Stimulated activated CD4-positive, alpha-beta T cell treated with anti-CD3 and anti-CD28 coated beads, Interleukin-2, amount 100 ng/mL, for 48 hours (primary cell): Measurements from ENCODE around the gene JAGN1.
A peak's percentile ranks its signal among the peaks of the same experiment; 100 is the strongest.
"Not testable (repeated sequence)": the region's sequence is repeated elsewhere in the genome, so short reads cannot be mapped to it uniquely, and the experiment has no call there.

Experiments used
- DNase-seq, 2 donors: peaks; one replicate each; pipeline ENCODE4 v3.0.0-alpha.2; 2020

The JAGN1 gene

DNA sequence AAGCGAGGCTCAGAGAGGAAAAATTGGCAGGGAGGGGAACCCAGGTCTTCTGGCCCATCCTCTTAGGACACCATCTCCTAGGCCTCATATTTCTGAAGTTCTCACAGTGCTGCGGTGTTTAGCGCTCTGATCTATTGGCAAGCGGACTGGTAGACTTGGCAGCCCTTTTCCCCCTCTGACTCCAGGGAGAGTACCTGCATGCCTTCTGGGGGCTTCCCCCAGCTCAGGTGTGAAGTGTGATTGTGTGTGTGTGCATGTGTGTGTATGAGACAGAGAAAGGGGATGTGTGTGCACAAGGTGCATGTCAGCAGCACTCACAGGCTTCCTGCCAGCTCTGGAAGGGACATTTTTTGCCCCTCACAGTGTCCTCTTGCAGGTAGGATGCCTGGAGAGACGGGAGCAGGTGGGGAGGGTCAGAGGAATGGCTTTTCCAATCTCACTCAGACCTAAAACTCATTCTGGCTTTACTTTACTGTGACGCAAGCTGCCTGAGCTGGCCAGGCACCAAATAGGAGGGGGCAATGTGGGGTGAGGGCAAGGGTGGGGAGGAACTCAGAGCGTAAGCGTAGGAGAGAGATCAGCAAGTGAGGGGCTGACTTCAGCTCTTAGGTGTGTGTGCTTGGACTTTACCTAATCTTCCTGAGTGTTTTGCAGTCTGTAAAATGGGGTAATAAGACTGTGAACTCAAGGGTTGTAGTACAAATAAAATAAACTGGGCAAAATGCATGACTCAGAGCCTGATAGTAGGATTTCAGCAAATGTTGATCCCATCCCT lies 8.2 kb downstream of the JAGN1 start:
- DNase-seq, result no peak

DNA sequence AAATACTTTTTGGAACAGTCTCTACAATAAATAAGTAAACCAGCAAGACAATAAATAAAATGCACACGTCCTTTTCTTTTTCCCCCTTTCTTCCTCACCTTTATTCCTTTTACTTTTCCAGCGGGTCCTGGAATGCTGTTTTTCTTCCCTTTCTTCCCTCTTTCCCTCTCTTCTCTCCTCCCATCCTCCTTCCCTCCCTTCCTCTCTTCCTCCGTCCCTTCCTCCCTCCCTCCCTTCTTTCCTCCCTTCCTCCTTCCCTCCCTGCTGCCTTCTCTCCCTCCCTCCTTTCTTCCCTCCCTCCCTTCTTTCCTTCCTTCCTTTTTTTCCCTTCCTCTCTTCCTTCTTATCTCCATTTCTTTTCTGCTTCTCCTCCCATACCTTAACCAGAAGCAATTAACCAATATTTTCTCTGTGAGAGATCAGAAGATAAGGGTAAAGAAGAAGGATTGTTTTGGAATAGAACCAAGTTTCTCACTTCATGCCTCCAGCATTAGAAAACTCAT lies 8.9 kb downstream of the JAGN1 start:
- no peak for DNase-seq

DNA sequence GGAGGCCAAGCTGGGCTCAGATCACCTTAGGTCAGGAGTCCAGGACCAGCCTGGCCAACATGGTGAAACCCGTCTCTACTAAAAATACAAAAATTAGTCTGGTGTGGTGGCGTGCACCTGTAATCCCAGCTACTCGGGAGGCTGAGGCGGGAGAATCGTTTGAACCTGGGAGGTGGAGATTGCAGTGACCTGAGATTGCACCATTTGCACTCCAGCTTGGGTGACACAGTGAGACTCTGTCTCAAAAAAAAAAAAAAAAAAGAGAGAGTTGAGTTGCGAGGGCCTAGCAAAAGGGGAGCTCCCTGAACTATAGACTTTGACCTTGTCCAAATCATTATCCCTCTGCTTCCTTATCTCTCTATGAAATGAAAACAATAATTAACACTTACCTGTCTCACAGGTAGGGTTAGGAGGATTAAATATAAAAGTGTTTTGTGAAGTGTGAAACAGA lies 10.6 kb downstream of the JAGN1 start:
- not testable (repeated sequence) for DNase-seq

DNA sequence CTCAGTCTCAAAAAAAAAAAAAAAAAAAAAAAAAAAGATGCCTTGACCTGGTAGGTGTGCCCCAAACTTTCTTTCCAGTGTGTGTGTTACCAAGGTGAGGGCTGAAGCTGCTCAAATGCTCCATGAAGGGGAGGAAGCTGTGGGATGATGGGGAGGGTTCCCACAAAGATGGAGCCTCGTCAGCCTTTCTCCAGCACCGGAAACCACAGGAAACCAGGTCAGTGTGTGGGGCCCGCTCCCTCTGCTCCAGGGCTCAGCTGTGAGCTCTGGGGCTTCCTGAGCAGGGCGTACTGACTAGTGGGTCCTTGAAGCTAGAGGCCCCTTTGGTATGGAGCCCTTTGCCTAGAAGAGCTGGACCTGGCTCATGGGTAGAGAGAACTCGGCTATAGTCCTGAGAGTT lies 11.6 kb downstream of the JAGN1 start:
- DNase-seq, result no peak

DNA sequence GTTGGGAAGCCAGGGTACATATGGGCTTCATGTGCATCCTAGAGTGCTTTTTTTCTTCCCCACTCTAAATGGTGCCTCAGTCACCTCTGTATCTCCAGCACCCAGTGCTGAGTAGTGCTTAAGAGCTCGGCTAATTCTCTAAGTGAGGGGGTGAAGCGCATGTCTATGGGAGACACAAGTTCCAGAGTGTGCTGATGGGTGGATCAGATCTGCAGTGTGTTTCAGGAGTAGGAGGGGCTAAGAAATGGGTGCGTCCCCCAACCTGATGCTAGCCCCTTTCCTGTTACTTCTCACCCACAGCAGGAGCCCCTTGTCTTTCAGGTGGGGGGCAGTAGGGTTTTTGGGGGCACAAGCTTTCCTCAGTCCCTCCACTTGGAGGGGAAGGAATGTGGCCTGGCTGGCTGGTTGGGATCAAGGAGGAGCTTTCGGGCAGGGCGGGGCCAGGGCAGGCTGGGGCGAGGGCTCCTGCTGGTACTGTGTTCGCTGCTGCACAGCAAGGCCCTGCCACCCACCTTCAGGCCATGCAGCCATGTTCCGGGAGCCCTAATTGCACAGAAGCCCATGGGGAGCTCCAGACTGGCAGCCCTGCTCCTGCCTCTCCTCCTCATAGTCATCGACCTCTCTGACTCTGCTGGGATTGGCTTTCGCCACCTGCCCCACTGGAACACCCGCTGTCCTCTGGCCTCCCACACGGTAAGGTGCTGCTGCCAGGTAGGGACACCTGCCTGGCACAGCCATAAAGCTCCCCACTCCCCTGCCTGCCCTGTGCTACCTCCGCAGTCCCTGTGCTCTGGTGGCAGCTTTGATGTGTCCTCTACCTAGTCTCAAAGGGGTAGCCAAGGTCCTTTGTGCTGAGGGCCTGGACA lies 12.2 kb downstream of the JAGN1 start, which contains the start of gene IL17RE:
Gene IL17RE, plus strand, starts transcription at position 477 of the 866 bp plus-strand sequence. Its CDS starts 85 bp downstream, at position 562.
- no peak for DNase-seq

DNA sequence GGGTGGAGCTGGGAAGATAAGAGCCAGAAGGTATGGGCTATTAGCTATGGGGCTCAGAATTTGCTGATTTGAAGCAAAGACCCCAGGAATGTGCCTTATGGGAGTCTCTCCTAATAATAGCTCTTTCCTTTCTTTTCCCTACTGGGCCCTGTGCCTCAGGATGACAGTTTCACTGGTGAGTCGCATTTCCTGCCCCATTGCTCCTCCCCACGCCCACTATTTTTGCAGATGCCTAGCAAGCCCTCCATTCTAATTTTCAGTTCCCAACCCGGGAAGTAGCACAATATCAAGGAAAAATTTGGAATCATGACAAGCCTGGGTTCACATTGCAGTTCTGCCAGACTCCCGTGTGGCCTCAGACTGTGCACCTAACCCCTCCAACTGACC lies 12.8 kb downstream of the JAGN1 start:
- no peak for DNase-seq

DNA sequence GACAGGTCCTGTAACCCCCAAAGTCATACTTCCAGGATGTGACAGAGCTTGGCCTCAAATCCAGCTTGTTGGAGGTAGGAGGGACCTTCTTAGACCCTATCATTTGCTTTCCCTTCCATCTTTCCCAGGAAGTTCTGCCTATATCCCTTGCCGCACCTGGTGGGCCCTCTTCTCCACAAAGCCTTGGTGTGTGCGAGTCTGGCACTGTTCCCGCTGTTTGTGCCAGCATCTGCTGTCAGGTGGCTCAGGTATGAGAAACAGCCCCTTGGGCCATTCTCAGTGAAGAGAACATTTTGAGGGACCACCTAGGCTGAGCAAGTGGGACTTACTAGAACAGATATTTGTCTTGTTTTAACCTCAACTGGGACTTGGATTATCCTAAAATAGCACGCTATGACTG lies 13.5 kb downstream of the JAGN1 start:
- no peak for DNase-seq

DNA sequence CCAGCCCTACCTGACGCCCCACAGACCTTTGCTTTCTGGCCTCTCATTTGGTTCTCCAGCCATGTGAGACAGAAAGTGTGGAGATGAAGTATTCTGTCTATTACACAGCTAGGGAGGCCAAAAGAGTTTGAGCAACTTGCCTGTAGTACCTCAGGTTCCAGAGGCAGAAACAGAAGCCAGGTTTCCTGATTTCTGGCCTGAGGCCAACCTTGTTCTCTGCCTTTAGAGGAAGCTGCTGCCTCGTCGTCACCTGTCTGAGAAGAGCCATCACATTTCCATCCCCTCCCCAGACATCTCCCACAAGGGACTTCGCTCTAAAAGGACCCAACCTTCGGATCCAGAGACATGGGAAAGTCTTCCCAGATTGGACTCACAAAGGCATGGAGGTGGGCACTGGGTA lies 16.1 kb downstream of the JAGN1 start:
- DNase-seq, result no peak

DNA sequence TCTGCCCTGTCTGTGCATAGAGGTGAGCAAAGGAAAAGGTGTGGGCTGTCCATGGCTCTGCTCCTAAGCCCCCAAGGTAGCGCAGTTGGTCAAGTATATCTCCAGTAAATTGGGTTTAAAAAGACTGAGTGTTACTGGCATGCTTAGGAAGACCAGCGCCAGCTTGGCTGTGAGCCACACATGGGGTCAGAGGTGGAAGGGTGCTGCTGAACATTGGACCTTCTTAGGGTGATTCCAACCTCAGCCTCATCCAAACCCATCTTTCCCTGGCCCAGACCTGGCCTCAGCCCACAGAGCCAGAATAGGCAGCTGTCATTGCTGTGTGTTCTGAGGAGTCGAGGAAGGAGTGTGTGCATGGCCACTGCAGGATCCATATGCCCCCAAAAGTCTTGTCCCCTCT lies 17.9 kb downstream of the JAGN1 start:
- no peak for DNase-seq

DNA sequence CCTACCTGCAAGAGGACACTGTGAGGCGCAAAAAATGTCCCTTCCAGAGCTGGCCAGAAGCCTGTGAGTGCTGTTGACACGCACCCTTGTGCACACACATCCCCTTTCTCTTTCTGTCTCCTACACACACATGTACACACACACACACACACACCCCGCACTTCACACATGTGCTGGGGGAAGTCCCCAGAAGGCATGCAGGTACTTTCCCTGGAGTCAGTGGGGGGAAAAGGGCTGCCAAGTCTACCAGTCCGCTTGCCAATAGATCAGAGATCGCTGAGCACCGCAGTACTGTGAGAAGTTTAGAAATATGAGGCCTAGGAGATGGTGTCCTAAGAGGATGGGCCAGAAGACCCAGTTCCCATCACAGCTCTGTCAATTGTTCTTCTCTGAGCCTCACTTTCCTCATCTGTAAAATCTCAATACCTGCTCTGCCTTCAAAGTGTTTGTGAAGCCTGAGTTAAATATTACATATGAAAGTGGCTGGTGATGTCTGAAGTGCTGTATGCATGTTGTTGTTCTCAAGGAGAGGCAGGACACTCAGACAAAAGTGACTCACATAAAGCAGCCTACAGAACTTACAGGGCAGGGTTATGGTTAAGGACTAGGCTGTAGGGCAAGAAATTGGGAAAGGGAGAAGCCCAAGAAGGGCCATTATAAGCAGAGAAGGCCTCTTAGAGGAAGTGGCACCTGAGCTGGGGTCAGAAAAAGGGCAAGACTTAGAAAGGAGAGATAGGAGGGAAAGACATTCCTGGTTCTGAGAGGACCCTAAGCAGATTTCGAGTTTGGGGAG lies 19.0 kb downstream of the JAGN1 start:
- DNase-seq, result no peak

DNA sequence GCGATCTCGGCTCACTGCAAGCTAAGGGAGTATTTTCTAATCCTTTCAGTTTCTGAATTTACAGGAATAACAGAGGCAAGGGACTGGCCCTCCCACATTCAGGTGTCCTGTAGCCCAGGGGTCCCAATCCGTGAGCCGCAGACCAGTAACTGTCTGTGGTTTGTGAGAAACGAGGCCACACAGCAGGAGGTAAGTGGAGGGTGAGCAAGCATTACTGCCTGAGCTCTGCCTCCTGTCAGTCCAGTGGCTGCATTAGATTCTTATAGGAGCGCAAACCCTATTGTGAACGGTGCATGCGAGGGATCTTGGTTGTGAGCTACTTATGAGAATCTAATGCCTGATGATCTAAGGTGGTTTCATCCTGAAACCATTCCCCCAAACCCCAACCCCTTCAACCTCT lies 21.5 kb downstream of the JAGN1 start:
- no peak for DNase-seq

DNA sequence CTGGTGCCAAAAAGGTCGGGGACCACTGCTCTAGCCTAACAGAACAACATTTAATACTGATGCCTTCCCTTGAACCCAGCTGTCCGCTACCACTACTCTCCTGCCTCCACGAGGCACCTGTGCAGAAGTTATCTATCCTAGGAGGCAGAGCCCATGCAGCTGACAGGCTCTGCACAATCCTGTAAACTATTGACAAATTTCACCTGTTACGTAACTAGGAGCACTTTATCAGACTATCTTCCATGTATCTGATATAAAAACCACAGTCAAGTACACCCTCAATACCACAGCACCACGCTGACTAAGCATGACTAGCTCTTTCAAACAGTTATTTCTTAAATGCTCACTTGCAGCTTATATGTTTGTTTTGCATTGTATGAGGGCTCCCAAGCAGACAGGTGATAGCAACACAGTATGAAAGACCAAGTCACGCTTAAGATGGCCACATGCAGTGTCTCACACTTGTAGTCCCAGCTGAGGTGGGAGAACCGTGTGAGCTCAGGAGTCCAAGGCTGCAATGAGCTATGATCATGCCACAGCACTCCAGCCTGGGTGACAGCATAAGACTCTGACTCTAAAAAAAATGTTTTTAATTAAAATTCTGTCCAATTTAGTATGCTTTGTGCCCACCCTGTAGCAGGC lies 22.0 kb downstream of the JAGN1 start:
- DNase-seq, result no peak

DNA sequence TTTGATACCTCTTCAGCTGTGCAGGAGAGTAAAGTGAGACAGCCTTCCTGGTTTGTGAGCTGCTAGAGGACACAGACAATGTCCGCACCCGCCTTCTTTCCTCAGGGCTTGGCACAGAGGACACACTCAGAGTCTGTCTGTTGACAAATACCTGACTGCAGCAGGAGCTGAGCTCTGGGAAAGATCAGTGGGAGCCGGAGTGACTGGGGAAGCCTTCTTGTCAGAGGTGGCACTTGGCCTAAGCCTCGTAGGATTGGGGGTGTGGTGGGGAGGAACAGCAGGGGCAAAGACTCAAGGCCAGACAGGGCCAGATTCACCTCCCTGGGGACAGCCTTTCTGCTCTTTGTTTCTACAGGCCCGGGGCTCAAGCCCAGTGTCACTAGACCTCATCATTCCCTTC lies 23.2 kb downstream of the JAGN1 start:
- no peak for DNase-seq

DNA sequence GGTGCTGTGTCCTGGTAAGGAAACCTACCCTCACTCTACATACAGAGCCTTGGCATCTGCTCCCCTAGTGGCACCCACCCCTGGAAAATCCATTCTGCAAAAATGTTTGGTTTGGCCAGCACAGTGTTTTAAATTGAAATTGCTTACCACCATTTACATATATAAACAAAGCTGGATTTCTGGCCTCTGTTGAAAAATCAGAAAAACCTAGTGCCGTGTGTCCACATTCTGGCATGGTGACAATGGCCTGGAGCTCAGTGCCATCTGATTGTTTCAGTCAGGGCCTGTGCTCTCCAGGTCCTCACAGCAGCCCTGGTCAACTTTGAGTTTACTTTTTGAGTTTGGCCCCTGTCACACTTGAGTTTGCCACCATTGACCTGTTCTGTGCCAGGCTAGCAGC lies 23.6 kb downstream of the JAGN1 start:
- DNase-seq, result no peak

DNA sequence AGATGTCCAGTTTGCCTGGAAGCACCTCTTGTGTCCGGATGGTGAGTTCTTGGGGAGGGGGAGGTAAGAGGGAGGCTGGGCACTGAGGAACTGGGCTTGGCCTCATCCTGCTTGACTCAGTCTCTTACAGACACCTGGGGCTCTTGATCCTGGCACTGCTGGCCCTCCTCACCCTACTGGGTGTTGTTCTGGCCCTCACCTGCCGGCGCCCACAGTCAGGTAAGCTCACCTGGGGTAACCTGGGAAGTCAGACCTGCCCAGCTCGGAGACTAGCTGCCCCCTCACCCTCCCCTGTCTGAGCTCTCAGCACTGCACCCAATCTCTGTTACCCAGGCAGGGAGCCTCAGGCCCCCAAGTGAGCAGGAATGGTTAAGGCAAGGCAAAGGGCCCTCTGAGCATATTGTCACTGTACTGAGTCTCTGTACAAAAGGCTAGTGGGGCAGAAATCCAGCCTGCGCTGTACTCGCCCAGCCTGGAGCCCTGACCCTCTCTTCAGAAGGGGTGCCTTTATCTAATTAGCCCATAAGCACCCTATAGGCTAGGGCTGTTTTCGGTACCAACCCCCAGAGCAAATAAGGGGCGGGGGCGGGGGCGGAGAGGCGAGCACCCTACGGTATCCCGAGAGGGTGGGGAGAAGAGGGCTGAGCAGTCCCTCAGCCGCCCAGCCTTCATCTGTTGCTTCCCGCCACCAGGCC lies 24.3 kb downstream of the JAGN1 start:
- no peak for DNase-seq

DNA sequence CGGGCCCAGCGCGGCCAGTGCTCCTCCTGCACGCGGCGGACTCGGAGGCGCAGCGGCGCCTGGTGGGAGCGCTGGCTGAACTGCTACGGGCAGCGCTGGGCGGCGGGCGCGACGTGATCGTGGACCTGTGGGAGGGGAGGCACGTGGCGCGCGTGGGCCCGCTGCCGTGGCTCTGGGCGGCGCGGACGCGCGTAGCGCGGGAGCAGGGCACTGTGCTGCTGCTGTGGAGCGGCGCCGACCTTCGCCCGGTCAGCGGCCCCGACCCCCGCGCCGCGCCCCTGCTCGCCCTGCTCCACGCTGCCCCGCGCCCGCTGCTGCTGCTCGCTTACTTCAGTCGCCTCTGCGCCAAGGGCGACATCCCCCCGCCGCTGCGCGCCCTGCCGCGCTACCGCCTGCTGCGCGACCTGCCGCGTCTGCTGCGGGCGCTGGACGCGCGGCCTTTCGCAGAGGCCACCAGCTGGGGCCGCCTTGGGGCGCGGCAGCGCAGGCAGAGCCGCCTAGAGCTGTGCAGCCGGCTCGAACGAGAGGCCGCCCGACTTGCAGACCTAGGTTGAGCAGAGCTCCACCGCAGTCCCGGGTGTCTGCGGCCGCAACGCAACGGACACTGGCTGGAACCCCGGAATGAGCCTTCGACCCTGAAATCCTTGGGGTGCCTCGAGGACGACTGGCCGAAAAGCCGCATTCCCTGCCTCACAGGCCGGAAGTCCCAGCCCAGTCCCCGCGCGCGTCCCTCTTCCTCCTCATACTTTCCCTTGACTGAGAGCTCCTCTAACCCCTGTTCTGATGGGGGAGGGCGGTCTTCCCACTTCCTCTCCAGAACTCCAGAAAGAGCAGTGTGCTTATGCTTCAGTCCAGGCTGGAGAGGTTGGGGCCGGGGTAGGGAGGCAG lies 25.1 kb downstream of the JAGN1 start:
- no peak for DNase-seq

DNA sequence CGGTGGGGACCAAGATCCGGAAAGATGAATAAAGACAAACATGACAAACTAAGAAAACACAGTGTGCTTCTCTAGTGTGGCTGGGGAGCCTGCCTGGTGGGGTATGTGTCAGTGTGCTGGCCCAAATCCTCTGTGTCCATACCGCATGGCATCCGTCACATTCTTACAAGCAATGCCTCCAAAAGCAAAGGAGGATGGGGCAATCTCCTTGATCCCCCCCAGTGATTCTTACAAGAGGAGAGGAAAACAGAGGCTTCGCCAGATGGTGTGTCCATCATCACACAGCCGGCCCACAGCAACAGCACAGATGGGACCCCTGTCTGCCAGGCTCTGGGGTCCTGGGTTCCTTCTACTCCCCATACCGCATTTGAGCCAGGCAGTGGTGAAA lies 25.9 kb downstream of the JAGN1 start:
- no peak for DNase-seq

DNA sequence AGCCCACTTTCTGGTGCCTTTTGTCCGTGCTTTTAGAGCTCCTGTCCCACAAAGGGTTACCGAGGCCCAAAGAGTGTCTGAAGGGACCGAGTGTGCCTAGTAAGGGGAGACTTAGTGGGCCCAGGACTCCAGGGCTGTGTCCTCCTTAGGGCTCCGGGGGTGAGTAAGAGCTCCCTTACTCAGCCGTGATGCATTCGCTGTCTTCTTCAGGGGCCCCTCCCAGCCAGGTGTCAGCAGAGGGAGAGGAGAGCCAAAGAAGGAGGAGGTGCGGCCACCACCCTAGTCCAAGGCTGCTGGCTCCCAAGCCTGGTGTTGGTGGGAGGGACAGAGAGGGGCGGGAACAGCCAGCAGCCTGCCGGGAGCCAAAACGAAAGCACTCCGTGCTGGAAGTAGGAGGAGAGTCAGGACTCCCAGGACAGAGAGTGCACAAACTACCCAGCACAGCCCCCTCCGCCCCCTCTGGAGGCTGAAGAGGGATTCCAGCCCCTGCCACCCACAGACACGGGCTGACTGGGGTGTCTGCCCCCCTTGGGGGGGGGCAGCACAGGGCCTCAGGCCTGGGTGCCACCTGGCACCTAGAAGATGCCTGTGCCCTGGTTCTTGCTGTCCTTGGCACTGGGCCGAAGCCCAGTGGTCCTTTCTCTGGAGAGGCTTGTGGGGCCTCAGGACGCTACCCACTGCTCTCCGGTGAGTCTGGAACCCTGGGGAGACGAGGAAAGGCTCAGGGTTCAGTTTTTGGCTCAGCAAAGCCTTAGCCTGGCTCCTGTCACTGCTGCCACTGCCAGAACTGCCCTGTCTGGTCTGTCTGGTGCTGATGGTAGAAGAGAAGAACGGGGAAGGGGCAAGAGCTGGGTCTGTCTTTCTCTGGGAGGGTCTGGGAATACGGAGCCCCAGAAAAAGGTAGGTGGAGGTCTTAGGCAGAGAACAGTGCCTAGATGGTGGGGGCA lies 26.6 kb downstream of the JAGN1 start, which contains the start of gene IL17RC:
Gene IL17RC, plus strand, starts transcription at position 365 of the 947 bp plus-strand sequence. Its CDS starts 218 bp downstream, at position 583.
- peak in 1 of 2 donors; percentile 42 for DNase-seq

DNA sequence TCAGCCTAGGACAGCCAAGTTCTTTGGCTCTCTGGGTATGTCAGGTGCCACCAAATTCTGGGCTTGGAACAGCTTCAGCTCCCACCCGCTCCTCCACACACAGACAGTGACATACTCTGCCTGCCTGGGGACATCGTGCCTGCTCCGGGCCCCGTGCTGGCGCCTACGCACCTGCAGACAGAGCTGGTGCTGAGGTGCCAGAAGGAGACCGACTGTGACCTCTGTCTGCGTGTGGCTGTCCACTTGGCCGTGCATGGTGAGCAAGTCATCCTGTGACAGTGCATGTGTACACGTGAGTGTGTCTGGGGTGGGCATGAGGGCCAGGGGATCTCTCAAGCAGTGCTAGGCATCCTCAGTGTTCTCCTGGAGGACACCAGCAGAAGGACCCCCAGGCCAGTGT lies 27.4 kb downstream of the JAGN1 start:
- DNase-seq, result no peak
